KG1 (cell line): ENCODE measurements around the gene PUS3.
"Not testable (repeated sequence)": the region's sequence is repeated elsewhere in the genome, so short reads cannot be mapped to it uniquely, and the experiment has no call there.

Source experiments
- DNase-seq: peaks from one replicate; lab custom pipeline; 2025; lab: John Stamatoyannopoulos, UW

PUS3 gene

DNA sequence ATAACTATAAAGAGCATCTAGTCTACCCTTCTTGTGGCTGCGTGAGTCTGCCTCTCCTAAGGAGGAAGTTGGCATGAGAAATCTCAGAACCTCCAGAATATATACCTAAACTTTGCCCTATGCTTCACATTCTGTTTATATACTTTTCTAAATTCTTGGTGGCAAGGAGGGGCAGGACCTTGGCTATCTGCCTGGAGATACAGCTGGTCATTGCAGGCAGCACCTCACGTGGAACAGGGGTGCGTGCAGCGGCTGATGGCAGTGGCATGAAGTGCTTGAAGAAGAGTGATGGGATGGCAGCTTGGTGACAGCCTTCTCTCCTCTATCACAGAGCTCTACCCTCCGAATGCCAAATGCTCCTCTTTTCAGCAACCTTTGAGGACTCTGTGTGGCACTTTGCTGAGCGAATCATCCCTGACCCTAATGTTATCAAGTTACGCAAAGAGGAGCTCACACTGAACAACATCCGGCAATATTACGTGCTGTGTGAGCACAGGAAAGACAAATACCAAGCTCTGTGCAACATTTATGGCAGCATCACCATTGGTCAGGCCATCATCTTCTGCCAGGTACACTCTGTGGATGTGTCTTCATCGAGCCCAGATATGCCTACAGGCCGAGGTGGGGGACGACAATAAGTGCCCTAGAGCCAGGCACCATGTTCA is 13.8 kb upstream of the PUS3 start:
- DNase-seq = no peak

DNA sequence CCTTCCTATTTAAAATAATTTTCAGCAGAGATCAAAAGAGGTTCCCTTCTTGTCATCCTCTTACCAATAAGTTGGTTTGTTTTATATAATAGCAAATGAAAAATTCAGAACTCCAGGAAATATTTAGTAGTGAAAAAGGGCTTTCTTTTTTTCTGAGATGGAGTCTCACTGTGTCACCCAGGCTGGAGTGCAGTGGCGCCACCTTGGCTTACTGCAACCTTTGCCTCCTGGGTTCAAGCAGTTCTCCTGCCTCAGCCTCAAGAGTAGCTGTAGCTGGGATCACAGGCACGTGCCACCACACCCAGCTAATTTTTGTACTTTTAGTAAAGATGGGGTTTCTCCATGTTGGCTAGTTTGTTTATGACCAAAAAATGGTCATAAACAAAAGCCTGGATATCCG is 11.6 kb upstream of the PUS3 start:
- DNase-seq = not testable (repeated sequence)

DNA sequence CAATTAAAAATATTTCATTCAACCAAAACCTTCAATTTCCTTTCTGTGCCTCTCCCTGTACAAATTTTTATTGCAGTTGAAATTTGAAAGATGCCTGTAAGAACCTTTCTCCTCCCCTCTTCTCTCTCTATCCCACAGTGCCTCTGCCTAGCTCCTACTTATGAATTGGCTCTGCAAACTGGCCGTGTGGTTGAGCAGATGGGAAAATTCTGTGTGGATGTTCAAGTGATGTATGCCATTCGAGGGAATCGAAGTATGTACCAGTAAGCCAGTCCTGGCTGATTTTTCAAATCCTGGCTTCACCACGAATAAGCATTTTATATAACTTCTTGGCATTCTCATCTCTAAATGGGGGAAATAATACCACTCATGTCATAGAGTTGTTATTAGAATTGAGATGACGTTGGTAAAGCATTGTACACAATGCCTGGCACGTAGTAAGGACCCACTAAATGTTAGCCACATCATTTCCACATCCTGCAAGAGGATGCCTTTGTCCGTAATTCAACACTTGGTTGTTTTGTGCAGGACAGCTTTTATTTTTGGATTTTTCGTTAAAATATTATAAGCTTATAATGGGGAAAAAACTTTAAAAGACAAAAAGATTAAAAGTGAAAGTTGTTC is 7.3 kb upstream of the PUS3 start:
- DNase-seq = no peak

DNA sequence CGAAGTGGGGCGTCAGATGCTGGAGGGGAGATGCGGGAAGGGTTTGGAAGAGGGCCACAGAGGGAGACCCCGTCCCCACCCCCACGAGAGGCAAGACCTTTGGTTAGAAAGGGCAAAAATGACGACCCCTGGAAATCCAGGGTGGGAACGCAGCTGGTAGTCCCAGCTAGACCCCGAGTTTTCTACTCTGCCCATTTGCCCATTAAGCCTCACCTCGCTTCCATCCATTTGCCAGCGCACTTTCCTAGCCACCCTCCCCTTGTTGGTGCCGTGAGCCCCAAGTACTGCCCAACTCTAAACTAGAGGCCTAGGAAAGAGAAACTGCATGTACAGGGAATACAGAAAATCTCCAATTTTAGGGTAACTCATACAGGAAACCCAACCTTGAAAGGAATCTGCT is 1.7 kb upstream of the PUS3 start:
- no peak for DNase-seq

DNA sequence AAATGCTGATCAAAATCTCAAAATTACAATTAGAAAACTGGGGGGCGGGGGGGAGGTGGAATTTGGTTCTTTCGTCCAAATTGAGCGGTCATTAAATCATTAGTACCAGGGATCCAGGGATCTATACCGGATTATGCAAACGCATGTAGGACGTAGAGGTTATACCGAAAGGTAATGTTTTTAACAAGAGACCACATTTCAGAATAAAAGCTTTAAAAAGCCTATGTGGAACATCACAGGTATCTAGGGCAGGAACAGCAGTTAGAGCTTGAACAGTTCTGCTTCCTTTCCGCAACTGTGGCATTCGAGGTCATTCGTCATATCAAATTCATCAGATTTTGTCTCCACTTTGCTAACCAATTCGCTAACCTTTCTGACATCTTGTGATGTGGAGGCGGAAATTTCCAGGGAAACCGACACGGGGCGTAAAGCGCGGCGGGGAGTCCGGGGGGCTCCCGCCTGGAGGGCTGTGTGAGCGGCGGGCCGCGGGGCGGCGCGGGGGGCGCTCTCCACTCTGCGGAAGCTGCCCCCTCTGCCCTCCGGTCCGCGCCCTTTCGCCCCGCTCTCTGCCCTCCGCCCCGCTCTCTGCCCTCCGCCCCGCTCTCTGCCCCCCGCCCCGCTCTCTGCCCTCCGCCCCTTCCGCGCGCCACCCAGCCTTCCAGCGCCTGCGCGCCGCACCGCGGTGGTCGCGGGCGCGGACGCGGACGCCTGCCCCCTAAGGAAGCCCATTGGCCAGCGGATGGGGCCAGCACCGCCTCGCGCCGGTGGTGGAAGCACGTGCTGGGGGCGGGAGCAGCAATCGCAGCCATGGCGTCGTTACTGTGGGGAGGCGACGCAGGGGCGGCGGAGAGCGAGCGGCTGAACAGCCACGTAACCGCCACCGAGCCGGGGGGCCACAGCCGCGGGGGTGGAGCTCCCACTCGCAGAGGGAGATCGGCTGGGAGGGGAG is 979 bp upstream of the PUS3 start, which contains the start of gene DDX25:
DDX25 (plus strand) TSS at position 798 of the 949 bp plus-strand sequence; CDS start at position 808, 10 bp downstream.
- DNase-seq = no peak

DNA sequence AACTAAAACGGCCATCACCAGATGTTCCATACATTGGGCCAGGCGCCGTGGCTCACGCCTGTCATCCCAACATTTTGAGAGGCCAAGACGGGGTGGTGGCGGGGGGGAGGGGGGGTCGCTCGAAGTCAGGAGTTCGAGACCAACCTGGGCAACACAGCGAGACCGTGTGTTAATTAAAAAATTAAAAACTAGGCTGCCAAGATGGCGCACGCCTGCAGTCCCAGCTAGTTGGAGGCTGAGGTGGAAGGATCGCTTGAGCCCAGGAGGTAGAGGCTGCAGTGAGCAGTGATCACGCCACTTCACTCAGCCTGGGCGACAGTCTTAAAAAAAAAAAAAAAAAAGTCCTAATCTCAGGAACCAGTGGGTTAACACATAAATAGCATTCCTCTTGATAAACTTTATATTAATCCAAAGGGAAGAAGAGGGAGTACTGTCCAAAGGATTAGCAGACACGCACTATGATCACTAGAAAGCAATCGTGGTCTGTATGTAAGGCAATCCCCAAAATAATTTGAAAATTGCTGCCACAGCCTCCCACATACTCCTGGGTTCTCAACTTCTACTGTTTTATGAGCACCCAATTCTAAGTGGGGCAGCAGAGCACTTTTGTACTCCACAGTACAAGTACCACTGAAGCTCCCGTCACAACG is 604 bp downstream of the PUS3 start:
- no peak for DNase-seq

DNA sequence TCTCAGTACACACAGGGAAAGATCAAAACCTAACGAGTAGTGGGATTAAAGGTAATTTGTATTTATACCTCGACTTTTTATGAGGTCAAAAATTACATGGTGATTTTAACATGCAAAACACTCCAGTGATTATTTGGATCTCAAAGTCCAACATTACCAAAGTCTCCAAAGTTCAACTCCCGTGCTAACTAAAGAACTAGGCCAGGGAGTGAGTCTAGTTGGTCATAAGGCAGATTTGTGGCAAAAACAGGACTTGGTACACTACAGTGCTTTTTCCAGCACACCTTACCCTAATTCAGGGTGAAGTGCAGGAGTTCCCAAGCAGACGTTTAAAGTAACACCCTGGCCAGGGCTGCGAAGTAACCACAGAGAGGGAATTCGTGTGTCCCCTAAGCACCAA is 1.1 kb downstream of the PUS3 start:
- no peak for DNase-seq

DNA sequence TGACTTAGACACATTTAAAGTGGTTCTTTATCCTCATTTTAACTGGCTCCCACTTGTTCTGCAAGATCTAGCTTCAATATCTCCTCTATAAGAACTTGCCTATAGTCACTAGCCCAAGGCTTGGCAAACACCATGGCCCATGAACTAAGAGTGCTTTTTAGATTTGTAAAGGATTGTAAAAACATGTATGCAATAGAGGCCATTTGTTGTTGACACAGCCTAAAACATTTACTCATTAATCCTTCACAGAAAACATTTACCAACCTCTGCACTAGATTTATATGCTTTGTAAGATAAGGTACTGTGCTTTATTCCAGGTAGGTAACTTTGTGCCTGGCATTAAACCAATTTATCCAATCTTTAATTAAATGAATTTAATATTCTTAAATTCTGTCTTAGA is 10.0 kb downstream of the PUS3 start:
- DNase-seq = no peak

DNA sequence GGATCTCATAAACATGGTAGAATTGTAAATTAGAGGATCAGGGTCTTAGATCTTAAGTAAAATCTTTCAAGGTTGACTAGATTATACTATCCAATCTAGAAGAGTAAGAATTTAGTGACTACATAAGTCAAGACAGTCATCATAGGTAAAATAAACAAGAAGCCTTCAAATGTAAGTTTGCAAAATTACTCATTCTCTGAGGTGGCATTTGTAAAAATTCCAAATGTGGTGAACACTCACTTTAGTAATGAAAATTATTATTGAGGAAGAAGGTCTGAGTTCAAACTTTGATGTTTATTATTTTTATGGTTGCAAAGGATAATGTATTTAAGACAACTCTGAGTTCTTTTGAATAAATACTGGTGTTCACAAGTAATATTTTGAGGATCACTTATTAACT is 10.9 kb downstream of the PUS3 start:
- DNase-seq = no peak

DNA sequence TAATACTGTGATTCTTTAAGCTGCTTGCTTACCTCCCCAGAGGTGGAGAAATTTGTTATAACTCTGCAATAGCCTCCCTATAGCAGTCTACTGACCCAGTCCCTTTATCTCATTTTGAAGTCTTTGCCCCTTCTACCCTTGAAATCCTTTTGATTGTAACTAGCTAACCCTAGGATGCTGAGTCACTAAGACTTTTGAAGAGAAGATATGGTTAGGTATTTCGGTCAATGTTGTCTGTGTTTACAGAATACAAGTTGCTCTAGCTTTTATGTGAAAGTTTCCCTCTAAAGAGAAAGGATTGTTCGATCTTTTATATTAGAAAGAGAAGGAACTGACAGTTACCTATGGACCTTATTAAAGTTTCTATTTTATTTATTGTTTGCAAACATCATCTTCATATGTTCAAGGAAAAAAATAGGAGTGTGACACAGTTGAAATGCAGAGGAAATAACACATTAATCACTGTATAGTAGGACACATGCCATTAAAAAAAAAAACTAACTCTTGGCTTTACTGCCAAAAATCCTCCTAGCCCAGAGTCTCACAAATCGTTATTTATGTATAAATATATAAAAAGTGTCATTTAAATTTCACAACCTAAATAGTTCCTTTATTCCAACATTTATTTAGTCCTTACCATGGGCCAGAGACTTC is 12.4 kb downstream of the PUS3 start:
- no peak for DNase-seq

DNA sequence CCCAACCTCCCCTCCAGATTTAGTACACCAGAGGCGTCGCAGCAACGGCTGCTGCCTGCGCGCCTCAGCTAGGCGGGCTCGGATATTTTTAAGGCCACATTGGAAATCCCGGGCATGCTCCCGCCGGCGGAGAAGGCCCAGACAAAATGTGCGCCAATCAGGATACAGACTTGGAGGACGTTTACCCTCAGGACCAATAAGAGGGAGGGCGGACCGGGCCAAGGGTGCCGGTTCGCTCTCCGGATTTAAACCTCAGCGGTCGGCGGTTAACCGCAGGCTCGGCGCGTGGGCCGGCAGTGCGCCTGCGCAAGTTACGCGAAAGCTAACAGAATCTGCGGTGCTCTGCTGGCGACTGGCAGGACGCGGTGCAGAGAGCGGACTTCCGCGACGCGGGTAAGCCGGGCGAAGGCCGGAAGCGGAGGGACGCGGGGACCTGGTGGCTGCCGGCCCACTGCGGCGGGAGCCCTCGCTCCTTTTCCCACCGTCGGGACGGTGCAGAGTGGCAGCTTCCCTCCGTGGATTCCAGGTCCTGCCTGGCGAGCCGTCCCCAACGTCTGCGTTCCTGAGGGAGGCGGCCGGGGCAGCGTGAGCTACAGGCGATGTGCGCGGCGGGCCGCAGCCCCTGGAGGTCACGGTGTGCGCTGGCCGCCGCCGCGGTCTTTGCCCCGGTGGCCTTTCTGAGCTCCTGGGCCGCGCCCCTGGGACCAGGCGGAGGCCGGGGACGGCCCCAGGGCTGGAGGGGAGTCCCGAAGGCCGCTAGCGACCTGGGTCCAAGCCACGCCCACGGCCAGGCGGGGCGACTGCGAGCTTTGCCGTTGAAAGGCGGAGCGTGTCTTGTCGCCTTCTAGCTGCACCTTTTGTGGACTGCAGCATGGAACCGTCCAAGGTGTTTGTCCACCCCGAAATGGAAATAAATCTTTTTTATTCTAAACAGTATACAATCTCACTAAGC is 15.4 kb downstream of the PUS3 start, which contains the start of gene HYLS1:
HYLS1 (plus strand) TSS at position 296 of the 952 bp plus-strand sequence. CDS start 11,701 bp downstream, outside the sequence.
- peak; percentile 87 for DNase-seq

DNA sequence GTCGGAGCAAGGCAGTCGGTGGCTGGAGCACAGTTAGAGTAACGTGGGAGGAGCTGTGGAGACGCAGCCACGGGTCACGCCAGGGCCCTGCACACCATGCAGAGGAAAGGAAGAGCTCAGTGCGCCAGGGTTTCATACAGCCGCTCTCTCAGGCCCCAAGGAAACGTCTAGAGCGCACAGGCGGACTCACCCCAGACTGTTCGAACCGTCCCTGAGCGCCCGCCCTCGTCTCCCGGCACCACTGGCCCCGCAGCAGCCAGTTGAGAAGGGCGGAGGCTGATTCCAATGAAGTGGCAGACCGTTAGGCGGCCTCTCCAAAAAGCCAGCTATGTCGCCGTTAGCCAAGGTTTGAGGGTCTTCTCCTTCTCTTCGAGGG is 16.0 kb downstream of the PUS3 start:
- no peak for DNase-seq

DNA sequence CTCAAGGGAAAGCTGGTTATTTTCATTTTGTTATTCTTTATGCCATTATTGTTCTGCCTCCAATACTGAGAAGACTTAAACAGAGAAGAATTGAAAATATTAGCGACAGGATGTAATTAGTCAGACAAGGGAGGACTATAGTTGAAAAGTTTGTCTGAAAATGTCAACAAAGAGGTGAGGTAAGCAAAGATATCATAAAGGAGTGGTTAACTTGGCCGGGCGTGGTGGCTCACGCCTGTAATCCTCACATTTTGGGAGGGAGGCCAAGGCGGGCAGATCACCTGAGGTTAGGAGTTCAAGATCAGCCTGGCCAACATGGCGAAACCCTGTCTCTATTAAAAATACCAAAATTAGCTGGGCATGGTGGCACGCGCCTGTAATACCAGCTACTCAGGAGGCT is 19.6 kb downstream of the PUS3 start:
- DNase-seq = no peak

DNA sequence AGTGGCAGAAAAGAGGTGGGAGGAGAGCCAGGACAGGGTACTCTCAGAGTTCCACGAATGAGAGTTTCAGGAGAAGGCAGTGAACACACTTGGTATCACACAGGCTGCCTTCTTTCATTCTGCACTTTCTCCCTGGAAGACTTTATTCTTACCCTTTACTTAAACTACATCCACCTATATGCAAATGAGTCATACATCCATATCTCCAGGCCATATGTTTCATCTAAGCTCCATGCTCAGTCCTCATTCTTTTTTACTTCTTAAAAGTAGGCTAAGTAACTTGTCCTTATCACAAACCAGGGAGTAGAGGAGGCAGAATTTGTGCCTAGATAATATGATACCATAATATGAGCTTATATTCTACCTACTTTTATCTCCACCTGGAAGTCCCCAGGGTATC is 21.7 kb downstream of the PUS3 start:
- no peak for DNase-seq

DNA sequence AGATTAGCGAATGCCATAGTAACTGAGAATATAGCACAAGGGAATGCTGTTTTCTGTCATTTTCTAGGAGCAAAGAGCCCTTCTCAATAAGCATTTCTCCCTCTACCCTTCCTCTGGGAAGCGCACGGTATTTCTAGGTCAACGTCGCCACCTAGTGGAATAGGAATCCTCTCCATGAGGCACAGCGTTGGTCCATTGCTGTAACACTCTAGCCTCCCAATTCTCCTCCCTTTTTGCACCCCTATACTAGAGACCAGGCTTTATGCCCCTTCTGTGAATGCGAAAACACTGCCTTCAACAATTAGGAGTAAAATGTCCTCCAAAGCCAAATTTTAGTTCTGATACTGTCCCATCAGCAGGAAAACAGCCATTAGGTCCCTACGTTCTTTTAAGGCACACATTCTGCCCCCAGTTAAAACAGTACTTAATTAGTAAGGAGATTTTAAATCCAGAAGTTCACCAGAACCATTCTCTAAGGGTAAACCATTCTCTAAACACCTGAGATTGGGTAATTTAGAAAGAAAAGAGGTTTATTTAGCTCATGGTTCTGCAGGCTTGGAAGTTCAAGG is 28.4 kb downstream of the PUS3 start:
- DNase-seq = peak; percentile 29

DNA sequence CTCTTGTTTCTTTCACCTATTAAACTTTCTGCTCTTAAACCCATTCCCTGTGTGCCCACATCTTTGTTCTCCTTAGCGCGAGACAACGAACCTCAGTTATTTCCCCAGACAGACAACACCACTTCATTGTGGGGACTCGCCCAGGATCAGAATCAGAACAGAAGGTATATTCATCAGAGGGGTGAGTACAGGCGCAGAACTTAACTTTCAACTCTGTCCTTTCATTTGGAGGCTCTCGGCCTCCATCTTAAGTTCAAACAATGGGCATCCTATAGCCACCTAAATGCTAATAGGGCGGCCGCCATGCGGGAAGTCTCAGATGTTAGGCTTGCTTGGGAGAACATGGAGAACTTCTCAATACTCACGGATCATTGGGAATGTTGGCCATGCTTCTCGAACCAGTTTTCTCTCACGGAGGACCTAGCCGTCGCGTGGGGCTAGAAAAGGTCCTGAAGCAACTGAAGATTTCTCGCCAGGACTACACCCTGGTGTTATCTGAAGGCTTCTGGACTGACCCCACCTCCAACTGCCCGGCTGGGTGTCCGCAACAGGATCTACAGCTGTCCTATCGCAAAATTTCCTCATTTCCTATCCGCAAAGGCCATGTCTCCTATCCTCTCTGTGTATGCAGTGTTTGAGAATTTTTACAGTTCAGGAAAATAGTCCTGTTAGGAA is 29.0 kb downstream of the PUS3 start:
- DNase-seq = no peak

DNA sequence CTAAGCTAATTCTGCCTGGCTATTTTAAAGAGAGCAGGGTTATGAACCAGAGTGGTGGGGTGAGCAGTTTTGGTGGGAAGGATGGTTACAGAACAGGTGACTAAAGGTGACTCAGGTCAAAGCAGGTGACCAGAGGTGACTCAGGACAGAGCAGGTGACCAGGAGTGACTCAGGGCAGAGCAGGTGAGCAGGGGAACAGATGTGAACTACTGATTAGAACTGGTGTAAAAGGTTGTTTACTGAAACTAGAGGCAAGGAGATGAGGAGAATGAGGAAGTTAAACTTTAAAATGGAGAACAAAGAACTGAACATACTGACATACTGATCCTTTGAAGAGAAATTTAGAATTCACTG is 30.9 kb downstream of the PUS3 start:
- DNase-seq = no peak

DNA sequence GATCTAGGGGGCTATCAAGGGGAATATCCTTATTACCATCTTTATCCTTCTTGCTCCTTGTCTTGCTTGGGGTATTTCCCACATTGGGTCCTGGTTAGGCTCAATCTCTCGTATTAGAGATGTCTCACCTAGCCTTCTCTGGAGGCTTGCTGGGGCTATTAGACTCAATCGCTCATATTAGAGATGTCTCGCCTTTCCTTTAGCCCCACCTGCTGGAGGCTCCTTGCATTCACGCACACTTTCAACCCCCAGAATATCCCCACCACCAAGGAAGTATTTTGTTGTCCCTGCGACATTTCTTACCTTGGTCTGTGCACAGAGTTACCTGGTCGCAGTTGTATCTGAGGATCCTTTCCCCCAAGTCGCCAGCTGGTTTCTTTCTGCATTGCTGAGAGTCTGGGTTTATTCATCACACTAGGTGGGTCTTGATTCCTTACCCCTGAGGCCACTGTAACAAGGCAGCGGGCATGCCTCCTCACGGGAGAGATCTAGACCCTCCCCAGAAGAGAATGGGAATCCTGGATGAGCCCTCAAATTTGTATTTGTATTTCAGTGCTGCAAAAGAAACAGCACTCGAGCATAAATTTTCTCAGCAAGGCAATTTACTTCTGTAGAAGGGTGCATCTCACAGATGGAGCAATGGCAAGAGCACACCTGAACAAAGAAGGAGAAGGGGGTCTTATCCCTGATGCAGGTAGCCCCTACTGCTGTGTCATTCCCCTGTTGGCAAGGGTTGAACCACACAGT is 31.4 kb downstream of the PUS3 start:
- DNase-seq = no peak

DNA sequence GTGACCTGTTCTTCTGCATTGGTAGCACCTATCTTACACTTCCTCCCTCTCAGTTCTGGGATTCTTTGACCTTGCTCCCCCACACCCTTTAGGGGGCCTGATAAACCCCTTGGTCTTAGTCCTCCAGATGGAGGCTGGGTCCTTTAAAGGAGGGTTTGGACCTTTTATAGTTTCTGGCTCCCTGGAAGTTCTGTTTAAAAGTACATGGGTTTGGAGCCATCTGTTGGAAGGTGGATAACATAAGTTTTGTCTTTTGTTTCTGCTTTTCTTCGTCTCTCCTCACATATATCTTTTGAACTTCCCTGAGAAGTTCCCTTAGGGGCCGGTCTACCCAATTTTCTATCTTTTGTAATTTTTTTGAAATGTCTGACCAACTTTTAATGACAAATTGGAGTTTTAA is 33.5 kb downstream of the PUS3 start:
- DNase-seq = no peak
